Peyer's patch (tissue), 4 donors: ENCODE results near the gene NPAS4. TPM values are rescaled to one million over a fixed set of nuclear protein-coding genes. Genes with fewer than 3 reads are reported as not detected.

Experiments used
- DNase-seq, 3 donors: peaks; one replicate each; pipeline ENCODE4 v3.0.0-alpha.2; 2017 to 2019
- H3K27ac ChIP-seq, 4 donors: fragments of 200-600 bp; sonication (generic); one replicate each; pipeline ENCODE4 v1.5.1; 2016 to 2019
- H3K27me3 ChIP-seq, 2 donors: fragments of 200-600 bp; sonication (generic); one replicate each; pipeline ENCODE4 v1.5.1; 2019
- H3K36me3 ChIP-seq, 3 donors: fragments of 200-600 bp; sonication (generic); one replicate each; pipeline ENCODE4 v1.5.1; 2016 to 2019
- H3K4me1 ChIP-seq, 4 donors: fragments of 200-600 bp; sonication (generic); one replicate each; pipeline ENCODE4 v1.5.1; 2016 to 2019
- H3K4me3 ChIP-seq, 4 donors: fragments of 200-600 bp; sonication (generic); 1 replicate in 3 of 4; 2 replicates in 1 of 4; pipeline ENCODE4 v1.5.1; 2016 to 2019; ENCODE audit warnings: mild to moderate bottlenecking in 1 of 4
- H3K9me3 ChIP-seq, 4 donors: fragments of 200-600 bp; sonication (generic); one replicate each; pipeline ENCODE4 v1.5.1; 2016 to 2019; ENCODE audit warnings: mild to moderate bottlenecking in 1 of 4
- POLR2A ChIP-seq, 2 donors: fragments of 450-650 bp; IDR thresholded peaks; one replicate each; pipeline ENCODE4 v1.5.1; 2017; ENCODE audit warnings: antibody characterized with exemption in 2 of 2, mild to moderate bottlenecking in 2 of 2, moderate library complexity in 2 of 2
- small RNA-seq, 2 donors: library from RNA; depleted of rRNA; stranded (forward); fragments of <200 nt; gene quantifications; one replicate each; pipeline ENCODE3, GENCODE V24; 2016
- total RNA-seq, 4 donors: library from RNA; depleted of rRNA; stranded (reverse); fragments of >200 nt; gene quantifications; one replicate each; pipeline ENCODE4 v1.1.0, GENCODE V29; 2016
- TF ChIP-seq, protein P1 (sequence below), 6 experiments: fragments of 450-650 bp in 4 of 6; fragments of 200-600 bp in 2 of 6; sonication (generic) in 1 of 6; IDR thresholded peaks; one replicate each; pipeline ENCODE4 v1.5.1; 2017 to 2019; ENCODE audit warnings: antibody characterized with exemption in 6 of 6, mild to moderate bottlenecking in 3 of 6, moderate library complexity in 1 of 6

Gene NPAS4
- total RNA-seq, 4 donors from 2014 or later: not detected

DNA sequence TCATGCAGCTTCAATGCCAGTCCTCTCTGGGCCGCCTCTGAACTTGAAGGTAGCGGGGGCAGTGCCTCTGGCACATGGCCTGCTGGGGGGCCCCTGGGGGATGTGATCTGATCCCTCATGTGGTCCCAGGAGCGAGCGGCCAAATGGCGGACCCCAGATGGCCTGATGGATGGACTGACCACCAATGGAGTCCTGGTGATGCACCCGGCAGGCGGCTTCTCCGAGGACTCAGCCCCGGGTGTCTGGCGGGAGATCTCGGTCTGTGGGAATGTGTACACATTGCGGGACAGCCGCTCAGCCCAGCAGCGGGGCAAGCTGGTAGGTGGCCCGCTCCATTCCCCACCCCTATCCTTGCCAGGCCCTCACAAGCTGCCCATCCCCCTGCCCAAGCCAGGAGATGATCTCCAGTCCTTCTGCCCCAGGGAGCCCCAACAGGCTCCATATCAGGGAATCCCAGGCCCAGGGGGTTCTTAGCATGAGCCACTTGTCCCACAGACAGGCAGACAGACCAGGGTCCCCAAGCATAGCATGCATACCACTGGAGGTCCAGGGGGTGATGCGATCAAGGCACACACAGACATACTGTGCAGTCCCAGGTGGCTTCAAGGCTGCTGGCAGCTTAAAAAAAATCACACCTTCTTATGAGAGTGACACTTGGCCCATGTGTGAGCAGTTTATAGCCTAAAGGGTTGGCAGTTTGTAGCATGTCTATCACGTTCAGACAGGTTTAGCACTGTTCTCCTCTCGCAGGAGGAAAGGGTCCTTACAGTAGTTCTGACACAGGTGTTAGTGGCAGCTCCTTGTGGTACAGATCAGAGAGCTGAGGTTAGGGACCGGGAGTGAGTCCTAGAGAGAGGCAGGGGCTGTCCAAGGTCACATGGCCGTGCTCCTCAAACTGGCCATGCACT, 53.0 kb downstream of the NPAS4 start:
- peaks cover 0 to 19% (median 0%) of the 10 kb centered on the region in 3 donors for H3K36me3 ChIP-seq
- no peak overlapping the region for H3K4me3 ChIP-seq
- no peak overlapping the region for H3K27ac ChIP-seq
- no peaks in the 10 kb centered on the region for H3K27me3 ChIP-seq
- no peaks in the 10 kb centered on the region for H3K9me3 ChIP-seq
- TF ChIP-seq POLR2A (IDR thresholded peaks at IDR 0.05): no peak
- TF ChIP-seq, protein P1, sequence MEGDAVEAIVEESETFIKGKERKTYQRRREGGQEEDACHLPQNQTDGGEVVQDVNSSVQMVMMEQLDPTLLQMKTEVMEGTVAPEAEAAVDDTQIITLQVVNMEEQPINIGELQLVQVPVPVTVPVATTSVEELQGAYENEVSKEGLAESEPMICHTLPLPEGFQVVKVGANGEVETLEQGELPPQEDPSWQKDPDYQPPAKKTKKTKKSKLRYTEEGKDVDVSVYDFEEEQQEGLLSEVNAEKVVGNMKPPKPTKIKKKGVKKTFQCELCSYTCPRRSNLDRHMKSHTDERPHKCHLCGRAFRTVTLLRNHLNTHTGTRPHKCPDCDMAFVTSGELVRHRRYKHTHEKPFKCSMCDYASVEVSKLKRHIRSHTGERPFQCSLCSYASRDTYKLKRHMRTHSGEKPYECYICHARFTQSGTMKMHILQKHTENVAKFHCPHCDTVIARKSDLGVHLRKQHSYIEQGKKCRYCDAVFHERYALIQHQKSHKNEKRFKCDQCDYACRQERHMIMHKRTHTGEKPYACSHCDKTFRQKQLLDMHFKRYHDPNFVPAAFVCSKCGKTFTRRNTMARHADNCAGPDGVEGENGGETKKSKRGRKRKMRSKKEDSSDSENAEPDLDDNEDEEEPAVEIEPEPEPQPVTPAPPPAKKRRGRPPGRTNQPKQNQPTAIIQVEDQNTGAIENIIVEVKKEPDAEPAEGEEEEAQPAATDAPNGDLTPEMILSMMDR (IDR thresholded peaks at IDR 0.05): no peak
- no peak for DNase-seq
- no peaks in the 10 kb centered on the region for H3K4me1 ChIP-seq

DNA sequence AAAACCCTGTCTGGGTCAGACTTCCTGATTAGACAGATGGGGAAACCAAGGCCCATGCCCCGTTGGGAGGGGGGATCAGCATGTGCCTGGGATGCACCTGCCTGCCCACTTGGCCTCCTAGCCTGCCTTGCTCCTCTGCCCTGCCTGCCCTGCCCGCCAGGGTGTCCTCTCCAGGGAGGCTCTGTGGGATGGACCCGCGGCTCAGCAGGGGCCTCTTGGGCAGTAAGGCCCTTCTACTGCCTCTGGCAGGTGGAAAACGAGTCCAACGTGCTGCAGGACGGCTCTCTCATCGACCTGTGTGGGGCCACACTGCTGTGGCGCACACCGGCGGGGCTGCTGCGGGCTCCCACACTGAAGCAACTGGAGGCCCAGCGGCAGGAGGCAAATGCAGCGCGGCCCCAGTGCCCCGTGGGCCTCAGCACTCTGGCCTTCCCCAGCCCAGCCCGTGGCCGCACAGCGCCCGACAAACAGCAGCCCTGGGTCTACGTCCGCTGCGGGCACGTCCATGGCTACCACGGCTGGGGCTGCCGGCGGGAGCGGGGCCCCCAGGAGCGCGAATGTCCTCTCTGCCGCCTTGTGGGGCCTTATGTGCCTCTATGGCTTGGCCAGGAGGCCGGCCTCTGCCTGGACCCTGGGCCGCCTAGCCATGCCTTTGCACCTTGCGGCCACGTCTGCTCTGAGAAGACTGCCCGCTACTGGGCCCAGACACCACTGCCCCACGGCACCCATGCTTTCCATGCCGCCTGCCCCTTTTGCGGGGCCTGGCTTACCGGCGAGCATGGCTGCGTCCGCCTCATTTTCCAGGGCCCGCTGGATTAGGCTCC, 54.7 kb downstream of the NPAS4 start:
- Histone ChIP-seq H3K4me1 (peaks cover 0 to 8% (median under 1%) of the 10 kb centered on the region in 4 donors), H3K27ac (no peak overlapping the region), H3K4me3 (no peak overlapping the region), H3K27me3 (no peaks in the 10 kb centered on the region), H3K9me3 (no peaks in the 10 kb centered on the region), H3K36me3 (peaks cover 0 to 19% (median 0%) of the 10 kb centered on the region in 3 donors)
- TF ChIP-seq POLR2A (IDR thresholded peaks at IDR 0.05): no peak
- TF ChIP-seq, protein P1 (IDR thresholded peaks at IDR 0.05): no peak
- no peak for DNase-seq

Small RNA genes lying within 50 kb of the gene (small RNA-seq; reads per million reads assigned to genes)
- gene RF00017 (0 reads per million in 2 donors), gene RF00416 (0 reads per million in 2 donors), gene RNU1-84P (0 reads per million in 2 donors)

Other genes starting within 250 kb of the NPAS4 start
- gene KLC2, start 163.3 kb upstream of the NPAS4 start, total RNA-seq: 10 to 100 TPM in 3 of 4 donors, 1 to 10 TPM in 1; 8.3 to 28.0 (median 13.2) TPM
- 100 to 1,000 TPM in 2 of 4 donors, 10 to 100 TPM in 2; 80.0 to 161 (median 103) TPM for gene RAB1B, start 152.4 kb upstream of the NPAS4 start, total RNA-seq
- gene CNIH2, start 142.9 kb upstream of the NPAS4 start, total RNA-seq: not detected
- 100 to 1,000 TPM in 3 of 4 donors, 10 to 100 TPM in 1; 52.0 to 132 (median 115) TPM for gene YIF1A, start 131.9 kb upstream of the NPAS4 start, total RNA-seq
- under 1 TPM in 2 of 4 donors, not detected in 2; 0.27 to 0.35 TPM for gene TMEM151A, start 129.1 kb upstream of the NPAS4 start, total RNA-seq
- 10 to 100 TPM in 3 of 4 donors, 1 to 10 TPM in 1; 2.9 to 44.6 (median 12.0) TPM for gene CD248, start 104.0 kb upstream of the NPAS4 start, total RNA-seq
- 10 to 100 TPM in 2 of 4 donors, 1 to 10 TPM in 2; 4.1 to 18.9 (median 10.8) TPM for gene RIN1, start 84.6 kb upstream of the NPAS4 start, total RNA-seq
- gene BRMS1, start 75.9 kb upstream of the NPAS4 start, total RNA-seq: 10 to 100 TPM; 36.9 to 63.5 (median 50.3) TPM
- gene B4GAT1, start 73.4 kb upstream of the NPAS4 start, total RNA-seq: 10 to 100 TPM in 3 of 4 donors, 1 to 10 TPM in 1; 1.7 to 21.9 (median 18.8) TPM
- gene SLC29A2, start 49.3 kb upstream of the NPAS4 start, total RNA-seq: 10 to 100 TPM in 3 of 4 donors, 1 to 10 TPM in 1; 7.4 to 21.6 (median 17.1) TPM
- 10 to 100 TPM; 24.7 to 34.9 (median 28.9) TPM for gene MRPL11, start 17.8 kb downstream of the NPAS4 start, total RNA-seq
- 10 to 100 TPM in 2 of 4 donors, 1 to 10 TPM in 2; 5.6 to 11.6 (median 10.0) TPM for gene PELI3, start 45.9 kb downstream of the NPAS4 start, total RNA-seq
- gene DPP3, start 59.4 kb downstream of the NPAS4 start, total RNA-seq: 10 to 100 TPM; 58.3 to 66.8 (median 63.2) TPM
- 100 to 1,000 TPM in 1 of 4 donors, 10 to 100 TPM in 3; 25.6 to 167 (median 73.4) TPM for gene BBS1, start 89.6 kb downstream of the NPAS4 start, total RNA-seq
- 10 to 100 TPM in 3 of 4 donors, 1 to 10 TPM in 1; 9.1 to 29.3 (median 15.3) TPM for gene ZDHHC24, start 125.0 kb downstream of the NPAS4 start, total RNA-seq
- gene ACTN3, start 125.9 kb downstream of the NPAS4 start, total RNA-seq: not detected
- 10 to 100 TPM in 3 of 4 donors, 1 to 10 TPM in 1; 5.4 to 24.3 (median 21.8) TPM for gene CTSF, start 147.6 kb downstream of the NPAS4 start, total RNA-seq
- gene CCDC87, start 172.0 kb downstream of the NPAS4 start, total RNA-seq: under 1 TPM in 2 of 4 donors, not detected in 2; 0.35 to 0.38 TPM
- gene CCS, start 172.2 kb downstream of the NPAS4 start, total RNA-seq: 10 to 100 TPM; 30.6 to 70.1 (median 47.2) TPM
- 10 to 100 TPM; 56.7 to 91.4 (median 74.6) TPM for gene RBM14, start 195.6 kb downstream of the NPAS4 start, total RNA-seq
- 10 to 100 TPM; 64.6 to 90.8 (median 75.3) TPM for gene RBM4, start 217.7 kb downstream of the NPAS4 start, total RNA-seq